Measurements from ENCODE around the gene CDYL2. TPM values are rescaled to one million over a fixed set of nuclear protein-coding genes. Genes with fewer than 3 reads are reported as not detected.

CDYL2 gene
- total and polyA plus RNA-seq, 2 donors (not counting 3 experiments of a cell fraction or from before 2014, with no cell fraction given): 7.1 to 71.3 TPM

- POLR2A ChIA-PET: no interaction called here
- no peak for DNase-seq (ENCODE audit: low read depth, low spot score)
- Histone ChIP-seq H4K20me1 (replicated peaks; ENCODE audit: control insufficient read depth, extremely low read depth, insufficient read depth, low read length) (no peaks in the 10 kb centered on the region), H3K4me3 (replicated peaks in 1 of 3; ENCODE audit: insufficient read depth in 1 of 3, low read depth in 1 of 3, low read length in 3 of 3) (no peak overlapping the region), H3K36me3 (ENCODE audit: control insufficient read depth in 2 of 2, extremely low read depth in 1 of 2, insufficient read depth in 2 of 2, low read length in 2 of 2) (no peaks in the 10 kb centered on the region), H3K79me2 (ENCODE audit: control insufficient read depth, insufficient read depth, low read length) (no peaks in the 10 kb centered on the region), H3K27ac (ENCODE audit: insufficient read depth, low read depth, low read length) (no peak overlapping the region), H2AFZ (ENCODE audit: low read depth, low read length) (no peak overlapping the region), H3K4me2 (ENCODE audit: insufficient read depth, low read length) (no peak overlapping the region), H3K27me3 (ENCODE audit: control insufficient read depth in 2 of 2, insufficient read depth in 2 of 2, low read length in 2 of 2) (peaks cover 3 to 8% of the 10 kb centered on the region in 2 experiments), H3K9me3 (replicated peaks; ENCODE audit: control insufficient read depth, insufficient read depth, low read length) (no peaks in the 10 kb centered on the region), H3K9ac (replicated peaks; ENCODE audit: extremely low read depth, insufficient read depth, low read length) (no peak overlapping the region), H3K9me1 (replicated peaks; ENCODE audit: control insufficient read depth, extremely low read depth, insufficient read depth, low read length) (no peaks in the 10 kb centered on the region), H3K4me1 (ENCODE audit: control insufficient read depth, extremely low read depth, insufficient read depth, low read length) (no peaks in the 10 kb centered on the region)
- TF ChIP-seq POLR2A (IDR thresholded peaks at IDR 0.05; ENCODE audit: low read depth, low read length): no peak
- TF ChIP-seq GATA2 (IDR thresholded peaks at IDR 0.05; ENCODE audit: insufficient read depth, insufficient read length, low read depth, low read length): no peak
- no peak for FAIRE-seq
- intact Hi-C loops (cut with micrococcal nuclease): no loop called here
- CTCF ChIA-PET: interaction anchor here (1.0 kb wide), 1 partner anchor 33 kb away, joined by 3 read pairs; no protein-coding TSS in a partner anchor
- dilution Hi-C loops (cut with MboI; ENCODE audit: extremely low pct_ligation_motif_present, low sequenced_read_pairs): no loop called here
- no TSS peak for BruUV-seq (replicated peaks)
These were observed 245.0 kb downstream of the CDYL2 start for GRCh38 chr16:80559369-80559768.

GRCh38 chr16:80557037-80557436 lies 247.4 kb downstream of the CDYL2 start:
- Histone ChIP-seq H3K9me3 (replicated peaks; ENCODE audit: control insufficient read depth, insufficient read depth, low read length) (no peaks in the 10 kb centered on the region), H4K20me1 (replicated peaks; ENCODE audit: control insufficient read depth, extremely low read depth, insufficient read depth, low read length) (no peaks in the 10 kb centered on the region), H3K4me3 (replicated peaks in 1 of 3; ENCODE audit: insufficient read depth in 1 of 3, low read depth in 1 of 3, low read length in 3 of 3) (no peak overlapping the region), H2AFZ (ENCODE audit: low read depth, low read length) (no peak overlapping the region), H3K4me1 (ENCODE audit: control insufficient read depth, extremely low read depth, insufficient read depth, low read length) (no peaks in the 10 kb centered on the region), H3K79me2 (ENCODE audit: control insufficient read depth, insufficient read depth, low read length) (no peaks in the 10 kb centered on the region), H3K9ac (replicated peaks; ENCODE audit: extremely low read depth, insufficient read depth, low read length) (no peak overlapping the region), H3K9me1 (replicated peaks; ENCODE audit: control insufficient read depth, extremely low read depth, insufficient read depth, low read length) (no peaks in the 10 kb centered on the region), H3K27ac (ENCODE audit: insufficient read depth, low read depth, low read length) (no peak overlapping the region), H3K27me3 (ENCODE audit: control insufficient read depth in 2 of 2, insufficient read depth in 2 of 2, low read length in 2 of 2) (peaks cover 5 to 8% of the 10 kb centered on the region in 2 experiments), H3K4me2 (ENCODE audit: insufficient read depth, low read length) (no peak overlapping the region), H3K36me3 (ENCODE audit: control insufficient read depth in 2 of 2, extremely low read depth in 1 of 2, insufficient read depth in 2 of 2, low read length in 2 of 2) (no peaks in the 10 kb centered on the region)
- no TSS peak for BruUV-seq (replicated peaks)
- dilution Hi-C loops (cut with MboI; ENCODE audit: extremely low pct_ligation_motif_present, low sequenced_read_pairs) (no loop called here), intact Hi-C loops (cut with micrococcal nuclease) (no loop called here)
- CTCF ChIA-PET: no interaction called here
- FAIRE-seq: no peak
- no peak for DNase-seq (ENCODE audit: low read depth, low spot score)
- TF ChIP-seq FOS (IDR thresholded peaks at IDR 0.05; ENCODE audit: borderline replicate concordance, insufficient read depth, low read length) (no peak), MAX (IDR thresholded peaks at IDR 0.05; ENCODE audit: insufficient read depth, insufficient read length) (no peak), POLR2AphosphoS5 (IDR thresholded peaks at IDR 0.05; ENCODE audit: insufficient read depth, low read depth, low read length) (no peak), CTCF (IDR thresholded peaks at IDR 0.05; ENCODE audit: extremely low read depth in 1 of 2, insufficient read depth in 1 of 2, low read depth in 1 of 2, low read length in 2 of 2) (no peak), JUN (IDR thresholded peaks at IDR 0.05; ENCODE audit: borderline replicate concordance, insufficient read depth, insufficient read length, low read depth) (no peak), MYC (IDR thresholded peaks at IDR 0.05; ENCODE audit: low read depth, low read length) (no peak), GATA2 (IDR thresholded peaks at IDR 0.05; ENCODE audit: insufficient read depth, insufficient read length, low read depth, low read length) (no peak), EZH2 (IDR thresholded peaks at IDR 0.05; ENCODE audit: borderline replicate concordance, low read depth, low read length, severe bottlenecking) (no peak), POLR2A (IDR thresholded peaks at IDR 0.05; ENCODE audit: low read depth, low read length) (no peak)
- POLR2A ChIA-PET: no interaction called here
